ENCODE measurements around the gene DTNBP1. TPM values are rescaled to one million over a fixed set of nuclear protein-coding genes. Genes with fewer than 3 reads are reported as not detected.
A peak's percentile ranks its signal among the peaks of the same experiment; 100 is the strongest.

DTNBP1 gene
- total RNA-seq, 6 experiments from 2014 or later = 3.4 to 8.6 (median 5.7) TPM

DNA sequence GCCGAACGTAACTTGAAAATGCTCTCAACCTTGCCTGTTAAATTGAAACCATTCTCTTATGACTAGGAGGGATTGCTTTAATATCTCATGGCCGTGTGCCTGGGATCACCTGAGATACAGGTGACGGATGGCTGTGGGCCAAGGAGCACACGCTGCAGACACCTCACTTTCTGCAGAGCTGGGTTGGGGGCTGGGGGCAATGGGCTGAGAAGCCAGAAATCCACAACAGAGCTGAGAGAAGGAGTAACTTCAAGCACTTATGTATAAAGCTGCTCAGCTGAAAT, 170.9 kb downstream of the DTNBP1 start:
- no peak overlapping the region for H3K27ac ChIP-seq
- TF ChIP-seq, protein P1, sequence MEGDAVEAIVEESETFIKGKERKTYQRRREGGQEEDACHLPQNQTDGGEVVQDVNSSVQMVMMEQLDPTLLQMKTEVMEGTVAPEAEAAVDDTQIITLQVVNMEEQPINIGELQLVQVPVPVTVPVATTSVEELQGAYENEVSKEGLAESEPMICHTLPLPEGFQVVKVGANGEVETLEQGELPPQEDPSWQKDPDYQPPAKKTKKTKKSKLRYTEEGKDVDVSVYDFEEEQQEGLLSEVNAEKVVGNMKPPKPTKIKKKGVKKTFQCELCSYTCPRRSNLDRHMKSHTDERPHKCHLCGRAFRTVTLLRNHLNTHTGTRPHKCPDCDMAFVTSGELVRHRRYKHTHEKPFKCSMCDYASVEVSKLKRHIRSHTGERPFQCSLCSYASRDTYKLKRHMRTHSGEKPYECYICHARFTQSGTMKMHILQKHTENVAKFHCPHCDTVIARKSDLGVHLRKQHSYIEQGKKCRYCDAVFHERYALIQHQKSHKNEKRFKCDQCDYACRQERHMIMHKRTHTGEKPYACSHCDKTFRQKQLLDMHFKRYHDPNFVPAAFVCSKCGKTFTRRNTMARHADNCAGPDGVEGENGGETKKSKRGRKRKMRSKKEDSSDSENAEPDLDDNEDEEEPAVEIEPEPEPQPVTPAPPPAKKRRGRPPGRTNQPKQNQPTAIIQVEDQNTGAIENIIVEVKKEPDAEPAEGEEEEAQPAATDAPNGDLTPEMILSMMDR (IDR thresholded peaks at IDR 0.05) = no peak
- no peak for TF ChIP-seq POLR2A (IDR thresholded peaks at IDR 0.05)
- H3K36me3 ChIP-seq = peaks cover 0 to 18% (median 0%) of the 10 kb centered on the region in 4 donors
- 81% methylated on average over 5 of the region's 5 CpGs for WGBS (ENCODE audit: insufficient coverage, low coverage, low lambda C conversion rate, missing lambda C conversion rate)
- ATAC-seq = no peak
- no peak overlapping the region for H3K4me3 ChIP-seq
- no peak for DNase-seq
- H3K4me1 ChIP-seq = peaks cover 0 to 4% (median 0%) of the 10 kb centered on the region in 4 donors
- no peaks in the 10 kb centered on the region for H3K27me3 ChIP-seq
- no peaks in the 10 kb centered on the region for H3K9me3 ChIP-seq
- intact Hi-C loops (cut with DNase I) = no loop called here

DNA sequence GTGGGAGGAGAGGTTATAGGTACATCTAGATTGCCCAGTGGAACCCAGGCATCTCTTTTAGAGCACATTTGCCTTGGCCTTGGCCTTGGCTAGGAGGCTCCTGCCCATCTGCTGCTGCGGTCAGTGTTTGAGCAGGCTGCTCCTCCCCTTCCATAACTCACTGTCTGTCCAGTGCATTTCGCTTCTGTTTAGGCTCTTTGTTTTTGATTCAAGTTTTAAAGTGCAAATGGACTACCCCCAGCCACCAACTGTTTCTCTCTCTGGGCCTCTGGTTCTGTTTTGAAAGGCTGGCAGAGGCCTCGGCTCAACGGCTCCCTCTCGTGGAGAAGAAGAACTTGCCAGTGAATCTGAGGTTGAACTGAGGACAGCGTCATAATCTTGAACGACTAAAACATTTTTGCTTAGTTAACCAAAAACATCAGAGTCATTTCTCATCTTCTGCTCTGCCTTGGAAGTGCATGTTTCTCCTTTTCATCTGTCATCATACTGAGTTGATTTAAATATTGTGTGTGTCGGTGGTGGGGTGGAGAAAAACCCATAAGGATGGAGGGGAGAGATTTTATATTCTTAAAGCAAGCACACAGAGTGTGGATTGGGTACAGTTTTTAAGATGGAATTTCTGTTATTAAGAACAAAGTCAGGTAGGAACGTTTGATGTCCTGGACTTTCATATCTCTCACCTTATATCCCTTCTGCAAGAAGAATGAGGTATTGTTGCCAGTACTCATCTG, 171.4 kb downstream of the DTNBP1 start:
- Histone ChIP-seq H3K4me1 (peaks cover 0 to 4% (median 0%) of the 10 kb centered on the region in 4 donors), H3K27me3 (no peaks in the 10 kb centered on the region), H3K9me3 (no peaks in the 10 kb centered on the region), H3K4me3 (no peak overlapping the region), H3K36me3 (peaks cover 0 to 13% (median 0%) of the 10 kb centered on the region in 4 donors), H3K27ac (no peak overlapping the region)
- intact Hi-C loops (cut with DNase I) = no loop called here
- peak; percentile 83 to 96 (median 90) for ATAC-seq
- WGBS (ENCODE audit: insufficient coverage, low coverage, low lambda C conversion rate, missing lambda C conversion rate) = 12% methylated on average over 9 of the region's 9 CpGs
- TF ChIP-seq POLR2A (IDR thresholded peaks at IDR 0.05) = no peak
- TF ChIP-seq, protein P1 (IDR thresholded peaks at IDR 0.05) = peak; percentile 79 to 96 (median 94)
- DNase-seq = peak in 2 of 3 donors; percentile 63 to 73

DNA sequence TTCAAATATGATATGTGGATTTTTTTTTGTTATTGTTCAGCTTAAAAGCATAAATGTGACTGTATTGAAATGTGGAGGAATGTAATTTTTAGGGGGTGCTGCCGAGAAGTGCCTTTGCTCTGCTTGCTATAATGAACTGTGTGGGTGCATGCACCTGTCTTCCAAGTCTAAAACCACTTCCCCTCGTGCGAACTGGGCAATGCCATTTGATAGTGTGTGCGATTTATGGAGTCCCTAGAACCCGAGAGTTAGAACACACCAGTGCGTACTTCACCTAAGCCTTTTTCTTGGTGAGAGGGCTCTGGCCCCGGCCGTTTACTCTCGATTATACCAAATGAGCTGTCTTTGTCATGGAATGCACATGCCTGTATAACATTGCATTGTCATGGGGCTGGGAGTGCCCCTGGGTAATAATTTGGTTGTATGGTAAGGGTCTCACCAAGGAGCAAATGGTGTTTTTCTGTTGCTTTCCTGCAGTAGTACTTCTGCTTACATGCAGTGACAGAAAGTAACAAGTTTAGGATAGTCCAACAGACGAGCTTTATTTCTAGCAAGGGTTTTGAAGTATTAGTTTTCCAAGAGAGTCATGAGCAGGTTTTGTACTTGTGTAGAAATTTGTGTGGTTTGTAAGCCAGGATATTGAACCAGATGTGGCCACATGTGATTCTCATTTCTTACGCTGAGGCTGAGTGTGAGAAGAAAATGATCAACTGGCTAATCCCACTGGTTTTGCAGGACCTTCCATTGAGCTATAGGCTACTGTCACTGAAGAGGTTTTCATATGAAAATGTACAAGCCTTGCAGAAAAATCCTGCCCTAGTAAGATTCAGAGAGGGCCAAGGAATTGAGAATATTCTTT, 172.4 kb downstream of the DTNBP1 start:
- Histone ChIP-seq H3K4me3 (no peak overlapping the region), H3K4me1 (peaks cover 0 to 4% (median 0%) of the 10 kb centered on the region in 4 donors), H3K27ac (no peak overlapping the region), H3K36me3 (peaks cover 0 to 11% (median 0%) of the 10 kb centered on the region in 4 donors), H3K27me3 (no peaks in the 10 kb centered on the region), H3K9me3 (no peaks in the 10 kb centered on the region)
- ATAC-seq = no peak
- intact Hi-C loops (cut with DNase I) = no loop called here
- TF ChIP-seq POLR2A (IDR thresholded peaks at IDR 0.05) = no peak
- TF ChIP-seq, protein P1 (IDR thresholded peaks at IDR 0.05) = no peak
- WGBS (ENCODE audit: insufficient coverage, low coverage, low lambda C conversion rate, missing lambda C conversion rate) = 82% methylated on average over 11 of the region's 11 CpGs
- DNase-seq = no peak

DNA sequence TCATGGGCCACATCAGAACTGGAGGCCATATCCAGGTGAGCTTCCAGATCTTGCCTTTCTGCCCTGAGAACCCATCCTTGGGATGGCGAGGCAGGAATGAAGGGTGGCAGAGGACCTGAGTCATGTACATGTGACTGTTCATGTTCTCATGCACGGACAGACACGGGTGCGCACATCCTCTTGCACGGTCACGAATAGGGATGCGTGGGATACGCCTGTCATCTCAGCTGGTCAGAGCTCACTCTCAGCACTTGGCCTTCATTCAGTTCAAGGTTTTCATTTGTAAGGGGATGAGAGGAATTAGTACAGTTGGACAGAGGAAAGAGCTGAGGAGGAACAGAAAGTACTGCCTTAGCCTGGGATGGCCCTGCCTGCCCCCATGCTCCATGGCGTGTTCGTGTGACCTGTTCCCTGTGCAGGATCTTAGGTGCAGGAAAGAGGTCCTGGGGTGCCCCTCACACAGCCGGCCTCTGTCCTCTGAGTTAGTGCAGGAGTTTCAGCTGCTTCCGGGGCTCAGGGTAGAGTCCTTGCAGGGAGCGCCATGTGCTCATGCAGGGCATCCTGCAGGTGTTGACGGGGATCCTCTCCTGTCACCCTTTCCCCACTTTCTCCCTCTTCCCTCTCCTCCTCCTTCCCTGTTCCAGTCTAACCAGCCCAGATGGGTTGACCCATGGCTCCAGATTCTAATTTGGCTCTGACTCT, 173.4 kb downstream of the DTNBP1 start:
- Histone ChIP-seq H3K36me3 (peaks cover 0 to 11% (median 0%) of the 10 kb centered on the region in 4 donors), H3K27ac (no peak overlapping the region), H3K4me3 (no peak overlapping the region), H3K9me3 (no peaks in the 10 kb centered on the region), H3K27me3 (no peaks in the 10 kb centered on the region), H3K4me1 (peaks cover 0 to 4% (median 0%) of the 10 kb centered on the region in 4 donors)
- ATAC-seq (no peak), DNase-seq (no peak)
- TF ChIP-seq POLR2A (IDR thresholded peaks at IDR 0.05) = no peak
- WGBS (ENCODE audit: insufficient coverage, low coverage, low lambda C conversion rate, missing lambda C conversion rate) = 98% methylated on average over 7 of the region's 14 CpGs
- intact Hi-C loops (cut with DNase I) = no loop called here
